C4-2B (cell line): ENCODE measurements around the gene NUP214.

ENCODE experiments used
- H3K27ac ChIP-seq: fragments of 450-650 bp; 2 replicates; pipeline ENCODE4 v1.5.1; 2017
- CTCF ChIP-seq: fragments of 450-650 bp; conservative IDR thresholded peaks from 2 replicates; pipeline ENCODE4 v1.5.1; 2017; ENCODE audit warnings: mild to moderate bottlenecking
- ZFX ChIP-seq: fragments of 450-650 bp; IDR thresholded peaks from 2 replicates; pipeline ENCODE4 v1.6.1; 2017

NUP214 gene

DNA sequence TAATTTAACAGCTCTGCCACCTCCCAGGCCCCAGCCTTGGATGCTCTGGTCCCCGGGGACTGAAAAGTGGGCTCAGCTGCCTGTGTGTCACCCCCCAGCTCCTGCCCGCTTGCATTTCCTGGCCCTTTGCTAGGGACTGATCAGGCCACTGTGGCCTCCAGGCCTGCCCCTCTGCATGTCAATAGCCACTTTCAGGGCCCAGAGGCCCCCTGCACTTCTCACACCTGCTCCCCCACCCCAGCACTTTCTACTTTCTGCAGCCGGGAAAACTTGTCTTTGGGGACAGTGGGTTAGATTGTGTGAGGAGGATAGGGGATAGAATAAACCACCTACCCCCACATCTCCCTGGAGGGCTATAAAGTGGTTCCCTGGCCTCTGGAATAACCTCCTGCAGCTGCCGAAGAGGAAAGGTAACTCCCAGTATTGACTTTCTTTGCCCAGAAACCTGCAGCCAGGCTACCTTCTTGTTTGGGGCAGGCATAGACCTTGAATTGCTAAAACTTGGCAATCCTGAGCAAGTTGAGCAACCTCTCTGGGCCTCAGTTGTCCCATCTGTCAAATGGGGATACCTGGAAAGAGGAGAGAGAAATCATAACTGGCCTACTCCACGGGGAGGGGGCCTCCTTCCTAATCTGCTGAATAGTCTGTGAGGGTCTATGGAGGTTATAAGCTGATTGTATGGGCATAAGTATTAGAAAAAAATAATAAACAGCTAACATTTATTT, 21.2 kb upstream of the NUP214 start:
- TF ChIP-seq ZFX (no peak), CTCF (no peak)
- H3K27ac ChIP-seq, result no peak overlapping the region

DNA sequence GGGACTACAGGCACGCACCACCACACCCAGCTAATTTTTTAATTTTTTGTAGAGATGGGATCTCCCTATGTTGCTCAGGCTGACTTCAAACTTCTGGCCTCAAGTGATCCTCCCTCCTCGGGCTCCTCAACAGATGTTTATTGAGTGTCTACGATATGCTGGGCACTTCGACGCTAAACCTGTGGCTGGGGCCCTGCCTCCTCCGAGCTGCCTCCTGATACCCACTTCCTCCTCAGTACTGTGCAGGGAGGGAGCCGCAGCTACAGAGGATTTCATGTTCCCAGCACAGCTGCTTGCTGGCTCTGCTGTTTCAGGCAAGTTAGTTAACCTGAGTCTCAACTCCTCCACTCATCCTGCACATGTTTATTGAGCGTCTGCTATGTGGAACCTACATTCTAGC, 19.4 kb upstream of the NUP214 start:
- no peak overlapping the region for H3K27ac ChIP-seq
- TF ChIP-seq CTCF (no peak), ZFX (no peak)

DNA sequence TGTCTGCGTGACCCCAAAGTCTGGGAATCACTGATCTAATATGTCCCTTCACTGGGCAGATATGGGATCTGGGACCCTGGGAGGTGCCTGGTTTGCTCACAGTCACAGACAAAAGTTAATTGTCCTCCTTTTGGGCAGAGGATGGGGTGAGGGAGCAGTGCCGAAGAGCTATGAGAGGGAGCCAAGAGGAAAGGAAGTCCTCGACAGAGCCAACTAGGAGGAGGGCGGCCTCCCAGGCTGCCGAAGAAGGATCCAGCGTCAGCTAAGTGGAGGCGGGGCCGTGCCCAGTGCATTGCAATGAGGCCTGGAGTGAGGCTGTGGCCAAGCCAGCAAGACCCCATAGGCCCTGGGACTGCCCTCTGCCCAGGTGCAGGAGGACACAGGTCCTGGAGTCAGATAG, 17.6 kb upstream of the NUP214 start:
- TF ChIP-seq ZFX (no peak), CTCF (no peak)
- H3K27ac ChIP-seq, result no peak overlapping the region

- no peak for TF ChIP-seq CTCF
- no peak for TF ChIP-seq ZFX
- H3K27ac ChIP-seq, result no peak overlapping the region
Measured at GRCh38 chr9:131111186-131111853, 14.1 kb upstream of the NUP214 start.

- TF ChIP-seq CTCF (no peak), ZFX (no peak)
- no peak overlapping the region for H3K27ac ChIP-seq
Measured at GRCh38 chr9:131111854-131112311, 13.5 kb upstream of the NUP214 start.

DNA sequence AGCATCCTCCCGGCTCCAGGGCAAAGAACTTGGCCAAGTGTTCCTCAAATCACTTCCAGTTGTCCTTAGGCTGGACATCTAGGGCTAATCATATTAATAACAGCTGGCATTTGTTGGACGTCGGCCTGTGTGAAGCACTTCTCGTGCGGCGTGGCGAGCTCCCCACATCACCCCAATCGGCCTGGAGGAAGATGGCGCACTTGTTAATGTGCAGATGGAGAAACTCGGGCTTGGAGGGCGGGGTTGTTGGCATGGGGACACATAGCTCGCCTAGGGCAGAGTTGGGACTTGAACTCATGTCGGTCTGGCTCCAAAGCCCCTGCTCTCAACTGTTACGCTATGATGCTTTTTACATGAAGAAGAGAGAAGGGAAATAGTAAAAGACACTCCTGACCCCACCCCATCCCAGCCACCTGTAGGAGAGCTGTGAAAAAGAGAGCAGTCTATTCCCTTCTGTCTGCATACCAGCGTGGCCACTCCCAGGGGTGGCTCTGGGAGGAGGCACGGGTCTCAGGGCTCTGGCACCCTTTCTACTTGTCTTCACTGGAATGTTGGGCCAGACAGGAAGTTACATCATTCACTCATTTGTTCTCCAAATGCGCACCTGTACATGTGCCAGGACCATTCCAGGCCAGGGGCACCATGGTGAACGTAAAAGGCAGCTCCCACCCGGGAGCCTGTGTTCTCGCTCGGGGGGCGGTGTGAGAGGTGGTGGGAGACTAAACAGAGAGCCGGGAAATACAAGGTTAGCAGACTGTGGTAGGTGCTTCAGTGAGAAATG, 12.8 kb upstream of the NUP214 start:
- H3K27ac ChIP-seq, result no peak overlapping the region

More for the DNA sequence above, 12.8 kb upstream of the NUP214 start:
- TF ChIP-seq ZFX (no peak), CTCF (no peak)
